GM12878 (cell line): ENCODE measurements around the gene CDCA8. TPM values are rescaled to one million over a fixed set of nuclear protein-coding genes. Genes with fewer than 3 reads are reported as not detected.

Experiments
- ATAC-seq: fragments of 200-7000 bp; cut with Tn5 transposase; 3 replicates; pipeline ENCODE4 v1.9.1; 2020; ENCODE audit warnings: mild to moderate bottlenecking, moderate library complexity
- BruUV-seq: library from RNA; stranded (reverse); fragments of 400-500 nt; replicated peaks from 2 replicates; lab custom pipeline; 2021; lab: Mats Ljungman, UMichigan
- CTCF ChIA-PET: fragments of 300-600 bp; sonication (Branson Sonifier 250); formaldehyde crosslinking; extraction: SDS; loops from one replicate; lab custom pipeline; 2021; ENCODE audit warnings: inconsistent platforms; lab: Yijun Ruan, JAX
- POLR2A ChIA-PET: fragments of 350-600 bp; formaldehyde crosslinking; extraction: SDS; loops from one replicate; lab custom pipeline; 2021; ENCODE audit warnings: inconsistent platforms; lab: Charles Lee
- RAD21 ChIA-PET: fragments of 300-600 bp; sonication (Branson Sonifier 250); formaldehyde crosslinking; loops from one replicate; lab custom pipeline; 2023; ENCODE audit warnings: antibody characterized with exemption; ENCODE audit not compliant: unreplicated experiment; lab: Charles Lee
- SMC1A ChIA-PET: fragments of 300-600 bp; sonication (Branson Sonifier 250); formaldehyde crosslinking; loops from one replicate; lab custom pipeline; 2023; ENCODE audit not compliant: unreplicated experiment, uncharacterized antibody; lab: Charles Lee
- DNase-seq: peaks from one replicate; pipeline ENCODE4 v3.0.0-alpha.2; 2011; ENCODE audit warnings: low read depth, low spot score
- FAIRE-seq: peaks from 3 replicates; lab custom pipeline; 2011; peaks lifted over from hg19 to GRCh38; lab: Jason Lieb, UNC
- H2AFZ ChIP-seq: 2 replicates; pipeline ENCODE4 v1.6.0; 2011; ENCODE audit warnings: low read depth, low read length, control low read depth; ENCODE audit not compliant: control insufficient read depth
- H3K27ac ChIP-seq: 2 replicates; pipeline ENCODE4 v1.5.1; 2011; ENCODE audit warnings: control low read depth; ENCODE audit not compliant: control insufficient read depth, insufficient read depth
- H3K27me3 ChIP-seq, 2 experiments: replicated peaks in 1 of 2; 2 replicates each; pipeline versions ENCODE4 v1.6.0 to v1.6.1; 2011; ENCODE audit warnings: low read length in 1 of 2; ENCODE audit not compliant: control insufficient read depth in 2 of 2, insufficient read depth in 2 of 2
- H3K36me3 ChIP-seq, 2 experiments: 2 replicates each; pipeline ENCODE4 v1.5.1; 2011; ENCODE audit warnings: low read length in 1 of 2; ENCODE audit not compliant: control insufficient read depth in 2 of 2, insufficient read depth in 2 of 2
- H3K4me1 ChIP-seq: 2 replicates; pipeline ENCODE4 v1.6.1; 2011; ENCODE audit warnings: mild to moderate bottlenecking, low read length, moderate library complexity, mixed read lengths; ENCODE audit not compliant: control insufficient read depth, insufficient read depth
- H3K4me2 ChIP-seq: 2 replicates; pipeline ENCODE4 v1.6.0; 2011; ENCODE audit warnings: control low read depth; ENCODE audit not compliant: control insufficient read depth, insufficient read depth
- H3K4me3 ChIP-seq: fragments of 200-600 bp; sonication (generic); 2 replicates; pipeline ENCODE4 v1.5.1; 2016
- H3K79me2 ChIP-seq: 2 replicates; pipeline ENCODE4 v1.6.0; 2011; ENCODE audit warnings: low read length; ENCODE audit not compliant: control insufficient read depth, insufficient read depth
- H3K9ac ChIP-seq: 2 replicates; pipeline ENCODE4 v1.8.0; 2011; ENCODE audit warnings: low read length, control low read depth, mixed read lengths; ENCODE audit not compliant: control insufficient read depth, insufficient read depth
- H3K9me3 ChIP-seq: replicated peaks from 3 replicates; pipeline ENCODE4 v1.5.1; 2011; ENCODE audit warnings: mild to moderate bottlenecking, low read length; ENCODE audit not compliant: control insufficient read depth, insufficient read depth
- H4K20me1 ChIP-seq: 2 replicates; pipeline ENCODE4 v1.6.0; 2011; ENCODE audit not compliant: control insufficient read depth, insufficient read depth
- CREB1 ChIP-seq: IDR thresholded peaks from 2 replicates; pipeline ENCODE4 v1.6.1; 2012; ENCODE audit warnings: low read depth, mild to moderate bottlenecking, inconsistent platforms
- EED ChIP-seq: sonication (generic); IDR thresholded peaks from 2 replicates; pipeline ENCODE4 v1.6.1; 2016; ENCODE audit warnings: antibody characterized with exemption, low read depth
- FOXM1 ChIP-seq: IDR thresholded peaks from 2 replicates; pipeline ENCODE4 v1.6.1; 2012; ENCODE audit warnings: low read depth, mild to moderate bottlenecking, inconsistent platforms, low read length, moderate library complexity
- MEF2A ChIP-seq: IDR thresholded peaks from 2 replicates; pipeline ENCODE4 v1.6.1; 2011; ENCODE audit warnings: low read depth, mild to moderate bottlenecking, low read length, moderate library complexity; ENCODE audit not compliant: insufficient read depth
- ZNF384 ChIP-seq: IDR thresholded peaks from 2 replicates; pipeline ENCODE4 v1.6.1; 2012; ENCODE audit warnings: low read depth, mild to moderate bottlenecking, low read length, improper control_type of control experiment, borderline replicate concordance
- ZNF592 ChIP-seq: fragments of 450-650 bp; IDR thresholded peaks from 2 replicates; pipeline ENCODE4 v1.6.1; 2017; ENCODE audit warnings: mild to moderate bottlenecking, moderate library complexity
- ZNF687 ChIP-seq: fragments of 450-650 bp; IDR thresholded peaks from 2 replicates; pipeline ENCODE4 v1.6.1; 2017; ENCODE audit warnings: mild to moderate bottlenecking, moderate library complexity
- WGBS: methylation state at CpG from one replicate; pipeline ENCODE4 v1.1.6; 2016; ENCODE audit warnings: low lambda C conversion rate; ENCODE audit not compliant: insufficient replicate concordance, insufficient coverage; ENCODE audit errors: missing lambda C conversion rate; 5-methylcytosine and 5-hydroxymethylcytosine counted together
- in situ Hi-C: fragments of 300-500 bp; cut with MboI; formaldehyde crosslinking; loops from 9 replicates; pipeline ENCODE4 v1.14.3; 2018; ENCODE audit warnings: mixed read lengths
- intact Hi-C: fragments of 100-400 bp; cut with micrococcal nuclease; formaldehyde crosslinking; loops from one replicate; pipeline ENCODE4 v1.14.2; 2022; ENCODE audit not compliant: unreplicated experiment
- polyA plus RNA-seq, 11 experiments: library from polyadenylated mRNA; depleted of rRNA in 4 of 11; unstranded in 6 of 11; stranded (reverse) in 5 of 11; fragments of >200 nt; fragmentation: Nextera tagmentation in 4 of 11; fragmentation: Illumina TruSeq in 1 of 11; extraction: Ambion mirVana in 4 of 11; extraction: Trizol in 1 of 11; gene quantifications; 1 replicate in 1 of 11; 2 replicates in 10 of 11; pipeline versions ENCODE4 v1.2.1 to v1.2.3, GENCODE V29; 2011 to 2016; ENCODE audit warnings: inconsistent platforms in 2 of 11, missing spikeins in 2 of 11, low read depth in 1 of 11
- total RNA-seq, 4 experiments: library from RNA; depleted of rRNA in 3 of 4; stranded (reverse); fragments of >200 nt in 3 of 4; fragmentation: Illumina TruSeq in 1 of 4; extraction: Trizol in 1 of 4; gene quantifications; 2 replicates each; pipeline versions ENCODE4 v1.2.1 to v1.2.3, GENCODE V29; 2013 to 2021
- TF ChIP-seq, protein P1 (sequence below): IDR thresholded peaks from 2 replicates; pipeline ENCODE4 v1.6.1; 2011; ENCODE audit warnings: borderline replicate concordance, low read depth, mild to moderate bottlenecking, moderate library complexity, low read length; ENCODE audit not compliant: insufficient read depth, poor library complexity, severe bottlenecking

Gene CDCA8
- total and polyA plus RNA-seq, 10 of the 15 experiments (the other 5 are each of a cell fraction or from before 2014, with no cell fraction given) = 21.3 to 98.1 (median 61.4) TPM

DNA sequence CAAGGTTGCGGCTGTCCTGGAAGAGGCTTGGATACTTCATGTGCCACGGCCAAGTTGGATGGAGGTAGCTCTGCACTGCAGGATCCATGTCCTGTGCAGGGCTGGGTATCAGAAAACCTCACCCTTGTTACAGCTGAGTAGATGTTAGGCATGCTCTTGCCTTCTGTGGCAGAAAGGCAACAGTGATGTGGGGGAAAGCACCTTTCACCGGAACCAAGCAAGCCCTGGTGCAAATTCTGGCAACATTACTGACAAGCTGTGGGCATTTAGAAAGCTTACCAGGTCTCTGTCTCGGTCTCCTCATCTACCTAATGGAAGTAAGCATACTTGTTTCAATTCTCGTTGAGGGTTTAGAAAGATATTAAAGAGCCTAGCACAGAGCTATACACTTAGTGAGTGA lies 14.5 kb upstream of the CDCA8 start:
- POLR2A ChIA-PET = interaction anchor here (1.3 to 1.4 kb wide), 3 partner anchors 11 to 201 kb away, joined by 3 to 6 read pairs (median 4); a partner anchor contains a TSS
- BruUV-seq = no TSS peak
- no peaks in the 10 kb centered on the region; a peak in 1 of 4 replicates for H3K36me3 ChIP-seq
- TF ChIP-seq ZNF384 (no peak), FOXM1 (no peak), ZNF687 (no peak), MEF2A (no peak), CREB1 (no peak), ZNF592 (no peak), EED (no peak)
- TF ChIP-seq, protein P1, sequence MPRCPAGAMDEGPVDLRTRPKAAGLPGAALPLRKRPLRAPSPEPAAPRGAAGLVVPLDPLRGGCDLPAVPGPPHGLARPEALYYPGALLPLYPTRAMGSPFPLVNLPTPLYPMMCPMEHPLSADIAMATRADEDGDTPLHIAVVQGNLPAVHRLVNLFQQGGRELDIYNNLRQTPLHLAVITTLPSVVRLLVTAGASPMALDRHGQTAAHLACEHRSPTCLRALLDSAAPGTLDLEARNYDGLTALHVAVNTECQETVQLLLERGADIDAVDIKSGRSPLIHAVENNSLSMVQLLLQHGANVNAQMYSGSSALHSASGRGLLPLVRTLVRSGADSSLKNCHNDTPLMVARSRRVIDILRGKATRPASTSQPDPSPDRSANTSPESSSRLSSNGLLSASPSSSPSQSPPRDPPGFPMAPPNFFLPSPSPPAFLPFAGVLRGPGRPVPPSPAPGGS = no peak
- 28% methylated on average over 5 of the region's 5 CpGs for WGBS
- no peak for FAIRE-seq
- H3K9me3 ChIP-seq = no peaks in the 10 kb centered on the region
- intact Hi-C loops (loop anchor here (5.0 kb wide), 1 partner anchor 206 kb away; the partner anchor contains the start of gene ZC3H12A), in situ Hi-C loops (loop anchor here (5.0 kb wide), 2 partner anchors 71 to 221 kb away; no protein-coding TSS in a partner anchor)
- H4K20me1 ChIP-seq = no peaks in the 10 kb centered on the region
- H3K4me1 ChIP-seq = peaks cover 27% of the 10 kb centered on the region
- no peak overlapping the region for H3K9ac ChIP-seq
- SMC1A ChIA-PET = interaction anchor here (0.8 to 13.6 kb wide), 3 partner anchors 12 to 162 kb away, joined by 3 to 245 read pairs (median 9); partner anchors contain the start of gene GNL2
- ATAC-seq = no peak
- RAD21 ChIA-PET = interaction anchor here (1.1 to 5.5 kb wide), 2 partner anchors 75 to 182 kb away, joined by 4 to 31 read pairs; partner anchors contain the start of gene MTF1
- H3K79me2 ChIP-seq = no peaks in the 10 kb centered on the region
- no peak overlapping the region for H2AFZ ChIP-seq
- no peak overlapping the region for H3K4me3 ChIP-seq
- no peak overlapping the region for H3K4me2 ChIP-seq
- no peaks in the 10 kb centered on the region for H3K27me3 ChIP-seq
- no peak for DNase-seq
- CTCF ChIA-PET = interaction anchor here (0.6 to 21.1 kb wide), 5 partner anchors 25 to 218 kb away, joined by 4 to 521 read pairs (median 5); partner anchors contain the start of genes GNL2 and MTF1
- no peak overlapping the region; the same call in 1 of the 2 replicates for H3K27ac ChIP-seq
